ENCODE results near the gene SHKBP1.

- TF ChIP-seq POLR2A (IDR thresholded peaks at IDR 0.05) (no peak), CTCF (IDR thresholded peaks at IDR 0.05) (no peak), EP300 (IDR thresholded peaks at IDR 0.05) (no peak), POLR2AphosphoS5 (IDR thresholded peaks at IDR 0.05) (no peak)
These were observed 61.7 kb downstream of the SHKBP1 start for GRCh38 chr19:40638327-40638726.
